ENCODE data around the gene TMEM266.

- TF ChIP-seq, protein P1, sequence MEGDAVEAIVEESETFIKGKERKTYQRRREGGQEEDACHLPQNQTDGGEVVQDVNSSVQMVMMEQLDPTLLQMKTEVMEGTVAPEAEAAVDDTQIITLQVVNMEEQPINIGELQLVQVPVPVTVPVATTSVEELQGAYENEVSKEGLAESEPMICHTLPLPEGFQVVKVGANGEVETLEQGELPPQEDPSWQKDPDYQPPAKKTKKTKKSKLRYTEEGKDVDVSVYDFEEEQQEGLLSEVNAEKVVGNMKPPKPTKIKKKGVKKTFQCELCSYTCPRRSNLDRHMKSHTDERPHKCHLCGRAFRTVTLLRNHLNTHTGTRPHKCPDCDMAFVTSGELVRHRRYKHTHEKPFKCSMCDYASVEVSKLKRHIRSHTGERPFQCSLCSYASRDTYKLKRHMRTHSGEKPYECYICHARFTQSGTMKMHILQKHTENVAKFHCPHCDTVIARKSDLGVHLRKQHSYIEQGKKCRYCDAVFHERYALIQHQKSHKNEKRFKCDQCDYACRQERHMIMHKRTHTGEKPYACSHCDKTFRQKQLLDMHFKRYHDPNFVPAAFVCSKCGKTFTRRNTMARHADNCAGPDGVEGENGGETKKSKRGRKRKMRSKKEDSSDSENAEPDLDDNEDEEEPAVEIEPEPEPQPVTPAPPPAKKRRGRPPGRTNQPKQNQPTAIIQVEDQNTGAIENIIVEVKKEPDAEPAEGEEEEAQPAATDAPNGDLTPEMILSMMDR (IDR thresholded peaks at IDR 0.05; ENCODE audit: low read length) = no peak
- TF ChIP-seq EZH2 (optimal IDR thresholded peaks at IDR 0.05; ENCODE audit: low read depth, low read length) (no peak), EZH2phosphoT487 (IDR thresholded peaks at IDR 0.05; ENCODE audit: low read length) (no peak)
These were observed 78.7 kb downstream of the TMEM266 start for GRCh38 chr15:76138436-76138835.

All from MM.1S (cell line).